Measurements from ENCODE around the gene SCO2. TPM values are rescaled to one million over a fixed set of nuclear protein-coding genes. Genes with fewer than 3 reads are reported as not detected.
A peak's percentile ranks its signal among the peaks of the same experiment; 100 is the strongest.

Gene SCO2
- total and polyA plus RNA-seq, 4 donors: 0.37 to 9.3 (median 6.1) TPM

DNA sequence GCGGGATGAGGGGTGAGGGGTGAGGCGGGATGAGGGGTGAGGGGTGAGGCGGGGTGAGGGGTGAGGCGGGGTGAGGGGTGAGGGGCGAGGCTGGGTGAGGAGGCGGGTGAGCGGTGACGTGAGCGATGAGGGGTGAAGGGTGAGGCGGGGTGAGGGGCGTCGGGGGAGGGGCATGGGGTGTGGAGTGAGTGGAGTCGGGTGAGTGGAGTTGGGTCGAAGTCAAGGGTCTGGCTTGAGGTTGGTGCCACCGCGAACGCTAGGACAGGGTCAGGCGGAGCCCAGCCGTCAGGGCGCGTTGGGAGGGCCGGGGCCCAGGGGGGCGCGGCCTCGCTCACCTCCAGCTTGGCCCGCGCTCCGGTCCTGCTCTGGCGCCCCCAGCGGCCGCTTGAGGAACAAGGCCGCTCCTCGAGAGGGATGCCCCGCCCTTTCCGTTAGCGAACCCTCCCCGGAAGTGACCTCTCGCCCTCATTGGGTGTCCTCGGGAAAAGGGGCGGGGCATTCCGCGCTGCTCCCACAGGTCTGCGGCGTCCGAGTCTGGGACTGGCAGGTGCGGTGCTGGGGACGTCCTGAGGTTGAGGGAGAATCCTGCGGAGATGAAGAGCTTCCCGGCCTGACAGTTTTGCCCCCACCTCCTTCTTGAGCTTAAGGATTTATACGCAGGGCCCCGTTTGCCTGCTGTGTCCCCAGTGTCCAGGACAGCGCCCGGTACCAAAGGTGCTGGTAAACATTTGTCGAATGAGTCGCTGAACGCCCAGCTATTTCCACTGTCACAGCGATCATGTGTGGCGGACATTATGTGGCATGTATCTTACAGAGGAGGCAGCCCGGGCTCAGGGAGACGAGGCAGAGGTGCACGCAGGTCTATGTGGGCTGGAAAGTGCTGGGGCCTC, 37.4 kb upstream of the SCO2 start, which contains the start of gene SYCE3:
TSS of gene SYCE3 (minus strand) at position 397 of the 890 bp plus-strand sequence. CDS start 6,514 bp downstream, outside the sequence.
- DNase-seq (peak; percentile 93 to 95 (median 93)), ATAC-seq (ENCODE audit: insufficient read depth, low FRiP score) (peak; percentile 99)
- Histone ChIP-seq H3K36me3 (ENCODE audit: control insufficient read depth in 4 of 4, insufficient read depth in 4 of 4, low read length in 4 of 4) (no peaks in the 10 kb centered on the region), H3K27me3 (ENCODE audit: control insufficient read depth in 3 of 3, insufficient read depth in 3 of 3, low read length in 2 of 3) (peaks cover 0 to 7% (median 0%) of the 10 kb centered on the region in 3 donors), H3K4me1 (ENCODE audit: control insufficient read depth in 5 of 5, insufficient read depth in 5 of 5, low read length in 5 of 5) (peaks cover 0 to 7% (median 0%) of the 10 kb centered on the region in 5 donors), H3K9me3 (ENCODE audit: control insufficient read depth in 4 of 4, insufficient read depth in 3 of 4, low read length in 3 of 4) (no peaks in the 10 kb centered on the region), H3K9ac (ENCODE audit: insufficient read depth in 1 of 2, low read length in 2 of 2) (peak within 1 kb of the TSS in 1 of 2 donors; percentile 58), H3K27ac (ENCODE audit: low read depth in 1 of 2, low read length in 1 of 2) (peak within 1 kb of the TSS; percentile 37 to 77), H3K4me3 (peak within 1 kb of the TSS; percentile 10)
- TF ChIP-seq, protein P1, sequence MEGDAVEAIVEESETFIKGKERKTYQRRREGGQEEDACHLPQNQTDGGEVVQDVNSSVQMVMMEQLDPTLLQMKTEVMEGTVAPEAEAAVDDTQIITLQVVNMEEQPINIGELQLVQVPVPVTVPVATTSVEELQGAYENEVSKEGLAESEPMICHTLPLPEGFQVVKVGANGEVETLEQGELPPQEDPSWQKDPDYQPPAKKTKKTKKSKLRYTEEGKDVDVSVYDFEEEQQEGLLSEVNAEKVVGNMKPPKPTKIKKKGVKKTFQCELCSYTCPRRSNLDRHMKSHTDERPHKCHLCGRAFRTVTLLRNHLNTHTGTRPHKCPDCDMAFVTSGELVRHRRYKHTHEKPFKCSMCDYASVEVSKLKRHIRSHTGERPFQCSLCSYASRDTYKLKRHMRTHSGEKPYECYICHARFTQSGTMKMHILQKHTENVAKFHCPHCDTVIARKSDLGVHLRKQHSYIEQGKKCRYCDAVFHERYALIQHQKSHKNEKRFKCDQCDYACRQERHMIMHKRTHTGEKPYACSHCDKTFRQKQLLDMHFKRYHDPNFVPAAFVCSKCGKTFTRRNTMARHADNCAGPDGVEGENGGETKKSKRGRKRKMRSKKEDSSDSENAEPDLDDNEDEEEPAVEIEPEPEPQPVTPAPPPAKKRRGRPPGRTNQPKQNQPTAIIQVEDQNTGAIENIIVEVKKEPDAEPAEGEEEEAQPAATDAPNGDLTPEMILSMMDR (IDR thresholded peaks at IDR 0.05; ENCODE audit: control extremely low read depth, extremely low read depth): peak; percentile 92
- 2 to 6% methylated on average over 44 to 61 of the region's 61 CpGs for WGBS, 2 donors

DNA sequence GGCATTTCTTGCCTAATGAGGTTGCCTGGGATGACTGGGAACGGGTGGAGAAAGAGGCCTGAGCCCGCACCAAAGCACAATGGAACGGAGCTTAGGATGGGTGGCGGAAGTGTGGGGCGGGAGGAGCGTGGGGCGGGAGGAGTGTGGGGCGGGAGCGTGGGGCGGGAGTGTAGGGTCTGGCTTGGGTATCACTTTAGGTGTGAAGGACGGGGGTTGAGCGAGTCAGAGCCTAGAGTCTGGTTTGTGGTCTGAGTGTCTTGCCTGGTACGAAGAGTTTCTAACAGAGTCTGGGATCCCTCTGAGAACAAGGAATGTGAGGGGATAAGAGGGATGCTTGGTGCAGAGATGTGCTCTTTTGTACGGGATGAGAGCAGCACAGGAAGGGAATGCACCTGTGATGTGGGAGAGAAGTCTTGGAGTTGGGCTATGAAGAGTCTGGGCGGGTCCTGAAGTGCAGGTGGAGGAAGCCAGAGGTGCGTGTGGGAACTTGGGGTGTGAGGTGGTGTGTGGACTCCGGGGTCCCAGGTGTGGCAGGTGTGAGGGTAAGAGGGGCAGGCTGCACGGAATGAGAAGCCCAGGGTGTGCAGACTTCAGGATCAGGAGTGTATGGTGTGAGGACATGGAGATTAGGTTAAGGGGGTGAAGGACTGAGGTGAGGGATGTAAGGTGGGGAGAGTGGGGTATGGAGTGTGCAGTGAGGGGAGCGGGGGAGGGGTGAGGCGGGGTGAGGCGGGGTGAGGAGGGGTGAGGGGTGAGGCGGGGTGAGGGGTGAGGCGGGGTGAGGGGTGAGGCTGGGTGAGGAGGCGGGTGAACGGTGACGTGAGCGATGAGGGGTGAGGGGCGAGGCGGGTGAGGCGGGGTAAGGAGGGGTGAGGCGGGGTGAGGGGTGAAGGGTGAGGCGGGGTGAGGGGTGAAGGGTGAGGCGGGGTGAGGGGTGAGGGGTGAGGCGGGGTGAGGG, 36.3 kb upstream of the SCO2 start:
- no peaks in the 10 kb centered on the region for H3K9me3 ChIP-seq (ENCODE audit: control insufficient read depth in 4 of 4, insufficient read depth in 3 of 4, low read length in 3 of 4)
- H3K9ac ChIP-seq (ENCODE audit: insufficient read depth in 1 of 2, low read length in 2 of 2): no peak overlapping the region
- peaks cover 0 to 7% (median 0%) of the 10 kb centered on the region in 5 donors for H3K4me1 ChIP-seq (ENCODE audit: control insufficient read depth in 5 of 5, insufficient read depth in 5 of 5, low read length in 5 of 5)
- H3K36me3 ChIP-seq (ENCODE audit: control insufficient read depth in 4 of 4, insufficient read depth in 4 of 4, low read length in 4 of 4): no peaks in the 10 kb centered on the region
- ATAC-seq (ENCODE audit: insufficient read depth, low FRiP score) (no peak), DNase-seq (no peak)
- no peak overlapping the region for H3K27ac ChIP-seq (ENCODE audit: low read depth in 1 of 2, low read length in 1 of 2)
- no peak overlapping the region for H3K4me3 ChIP-seq
- TF ChIP-seq, protein P1 (IDR thresholded peaks at IDR 0.05; ENCODE audit: control extremely low read depth, extremely low read depth): no peak
- peaks cover 0 to 10% (median 0%) of the 10 kb centered on the region in 3 donors for H3K27me3 ChIP-seq (ENCODE audit: control insufficient read depth in 3 of 3, insufficient read depth in 3 of 3, low read length in 2 of 3)
- 80% methylated on average over 23 to 29 of the region's 34 CpGs for WGBS, 2 donors

DNA sequence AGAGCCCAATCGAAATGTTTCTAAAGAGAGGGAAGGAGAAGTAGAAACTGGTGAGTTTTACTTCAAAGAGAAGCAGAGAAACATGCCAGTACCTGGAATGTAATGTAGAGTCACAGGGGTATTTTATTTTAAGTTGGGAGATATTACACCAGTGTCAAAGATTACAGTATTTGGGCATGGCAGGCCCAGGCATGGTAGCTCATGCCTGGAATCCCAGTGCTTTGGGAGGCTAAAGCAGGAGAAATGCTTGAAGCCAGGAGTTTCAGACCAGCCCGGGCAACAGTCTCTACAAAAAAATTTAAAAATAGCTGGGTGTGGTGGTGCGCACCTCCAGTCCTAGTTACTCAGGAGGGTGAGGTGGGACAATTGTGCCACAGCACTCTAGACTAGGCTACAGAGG, 34.6 kb upstream of the SCO2 start:
- no peak overlapping the region for H3K27ac ChIP-seq (ENCODE audit: low read depth in 1 of 2, low read length in 1 of 2)

More for the DNA sequence above, 34.6 kb upstream of the SCO2 start:
- Histone ChIP-seq H3K4me1 (ENCODE audit: control insufficient read depth in 5 of 5, insufficient read depth in 5 of 5, low read length in 5 of 5) (peaks cover 0 to 7% (median 0%) of the 10 kb centered on the region in 5 donors), H3K36me3 (ENCODE audit: control insufficient read depth in 4 of 4, insufficient read depth in 4 of 4, low read length in 4 of 4) (no peaks in the 10 kb centered on the region), H3K27me3 (ENCODE audit: control insufficient read depth in 3 of 3, insufficient read depth in 3 of 3, low read length in 2 of 3) (peaks cover 0 to 13% (median 0%) of the 10 kb centered on the region in 3 donors), H3K9ac (ENCODE audit: insufficient read depth in 1 of 2, low read length in 2 of 2) (no peak overlapping the region), H3K9me3 (ENCODE audit: control insufficient read depth in 4 of 4, insufficient read depth in 3 of 4, low read length in 3 of 4) (no peaks in the 10 kb centered on the region), H3K4me3 (no peak overlapping the region)
- no peak for DNase-seq
- WGBS, 2 donors: 85 to 92% methylated on average over 3 of the region's 3 CpGs
- TF ChIP-seq, protein P1 (IDR thresholded peaks at IDR 0.05; ENCODE audit: control extremely low read depth, extremely low read depth): no peak
- ATAC-seq (ENCODE audit: insufficient read depth, low FRiP score): no peak
